A673 (cell line): ENCODE measurements around the gene UBLCP1. TPM values are rescaled to one million over a fixed set of nuclear protein-coding genes. Genes with fewer than 3 reads are reported as not detected.

Experiments used
- BruUV-seq: library from RNA; stranded (reverse); fragments of 400-500 nt; replicated peaks from 2 replicates; lab custom pipeline; 2021; lab: Mats Ljungman, UMichigan
- CTCF ChIA-PET: fragments of 300-600 bp; sonication (Branson Sonifier 250); formaldehyde crosslinking; loops from one replicate; lab custom pipeline; 2022; ENCODE audit warnings: antibody characterized with exemption; lab: Charles Lee
- POLR2A ChIA-PET: fragments of 300-600 bp; sonication (Branson Sonifier 250); formaldehyde crosslinking; loops from one replicate; lab custom pipeline; 2022; ENCODE audit warnings: antibody characterized with exemption; ENCODE audit not compliant: low non-redundant PET; lab: Charles Lee
- DNase-seq: peaks from one replicate; pipeline ENCODE4 v3.0.0-alpha.2; 2015; ENCODE audit warnings: low spot score
- H3K27ac ChIP-seq: fragments of 200-600 bp; sonication (generic); 2 replicates; pipeline ENCODE4 v1.5.1; 2016; ENCODE audit warnings: mixed run types, low read depth, mild to moderate bottlenecking, mixed read lengths, antibody characterized with exemption, low read length; ENCODE audit not compliant: poor library complexity, severe bottlenecking
- H3K27me3 ChIP-seq: fragments of 200-600 bp; sonication (generic); replicated peaks from 2 replicates; pipeline ENCODE4 v1.6.1; 2017; ENCODE audit warnings: mixed run types, low read depth, mild to moderate bottlenecking, mixed read lengths, antibody characterized with exemption, low read length; ENCODE audit not compliant: insufficient read depth, poor library complexity
- H3K36me3 ChIP-seq: fragments of 200-600 bp; sonication (generic); 2 replicates; pipeline ENCODE4 v1.6.1; 2016; ENCODE audit warnings: mixed run types, mild to moderate bottlenecking, mixed read lengths, antibody characterized with exemption, low read length; ENCODE audit not compliant: insufficient read depth, poor library complexity, severe bottlenecking
- H3K4me1 ChIP-seq: fragments of 200-600 bp; sonication (generic); 2 replicates; pipeline ENCODE4 v1.6.1; 2017; ENCODE audit warnings: mixed run types, mild to moderate bottlenecking, mixed read lengths, antibody characterized with exemption, low read length; ENCODE audit not compliant: insufficient read depth, poor library complexity, severe bottlenecking
- H3K4me3 ChIP-seq: fragments of 200-600 bp; sonication (generic); 2 replicates; pipeline ENCODE4 v1.5.1; 2016; ENCODE audit warnings: low read depth, mixed run types, mild to moderate bottlenecking, mixed read lengths, low read length; ENCODE audit not compliant: poor library complexity, severe bottlenecking
- H3K9me3 ChIP-seq: fragments of 200-600 bp; sonication (generic); 2 replicates; pipeline ENCODE4 v1.6.1; 2016; ENCODE audit warnings: mixed run types, low read depth, mild to moderate bottlenecking, mixed read lengths, antibody characterized with exemption, low read length; ENCODE audit not compliant: poor library complexity, severe bottlenecking
- EZH2 ChIP-seq: fragments of 200-600 bp; sonication (generic); IDR thresholded peaks from 2 replicates; pipeline ENCODE4 v1.6.1; 2017; ENCODE audit warnings: borderline replicate concordance, low read depth, mild to moderate bottlenecking, mixed read lengths, antibody characterized with exemption, low read length; ENCODE audit not compliant: poor library complexity, severe bottlenecking
- intact Hi-C: fragments of 100-400 bp; cut with micrococcal nuclease; formaldehyde crosslinking; loops from one replicate; pipeline ENCODE4 v1.10.0; 2022; ENCODE audit not compliant: unreplicated experiment
- total RNA-seq: library from RNA; stranded (reverse); gene quantifications from 2 replicates; pipeline ENCODE4 v1.2.3, GENCODE V29; 2021
- TF ChIP-seq, protein P1 (sequence below): fragments of 300-800, 200-600 bp; sonication (generic); conservative IDR thresholded peaks from 2 replicates; pipeline ENCODE4 v1.5.1; 2017; ENCODE audit warnings: low read depth, mild to moderate bottlenecking, antibody characterized with exemption, low read length, moderate library complexity, mixed read lengths

Gene UBLCP1
- total RNA-seq, 1 experiment from 2014 or later, result 23.8 TPM

DNA sequence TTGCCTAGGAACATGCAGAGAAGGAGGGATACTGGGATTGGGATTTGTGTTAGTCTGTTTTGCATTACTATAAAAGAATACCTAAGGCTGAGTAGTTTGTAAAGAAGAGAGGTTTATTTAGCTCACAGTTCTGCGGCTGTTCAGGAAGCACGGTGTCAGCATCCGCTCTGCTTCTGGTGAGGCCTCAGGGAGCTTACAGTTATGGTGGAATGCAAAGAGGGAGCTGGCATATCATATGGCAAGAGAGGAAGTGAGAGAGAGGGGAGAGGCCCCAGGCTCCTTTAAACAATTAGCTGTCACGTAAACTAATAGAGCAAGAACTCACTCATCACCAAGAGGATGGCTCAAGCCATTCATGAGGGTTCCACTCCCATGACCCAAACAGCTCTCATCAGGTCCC lies 40.2 kb downstream of the UBLCP1 start:
- no peak for DNase-seq
- POLR2A ChIA-PET, result no interaction called here
- peaks cover 3% of the 10 kb centered on the region for H3K27me3 ChIP-seq
- H3K4me3 ChIP-seq, result no peak overlapping the region
- no peaks in the 10 kb centered on the region for H3K4me1 ChIP-seq
- no TSS peak for BruUV-seq
- TF ChIP-seq, protein P1, sequence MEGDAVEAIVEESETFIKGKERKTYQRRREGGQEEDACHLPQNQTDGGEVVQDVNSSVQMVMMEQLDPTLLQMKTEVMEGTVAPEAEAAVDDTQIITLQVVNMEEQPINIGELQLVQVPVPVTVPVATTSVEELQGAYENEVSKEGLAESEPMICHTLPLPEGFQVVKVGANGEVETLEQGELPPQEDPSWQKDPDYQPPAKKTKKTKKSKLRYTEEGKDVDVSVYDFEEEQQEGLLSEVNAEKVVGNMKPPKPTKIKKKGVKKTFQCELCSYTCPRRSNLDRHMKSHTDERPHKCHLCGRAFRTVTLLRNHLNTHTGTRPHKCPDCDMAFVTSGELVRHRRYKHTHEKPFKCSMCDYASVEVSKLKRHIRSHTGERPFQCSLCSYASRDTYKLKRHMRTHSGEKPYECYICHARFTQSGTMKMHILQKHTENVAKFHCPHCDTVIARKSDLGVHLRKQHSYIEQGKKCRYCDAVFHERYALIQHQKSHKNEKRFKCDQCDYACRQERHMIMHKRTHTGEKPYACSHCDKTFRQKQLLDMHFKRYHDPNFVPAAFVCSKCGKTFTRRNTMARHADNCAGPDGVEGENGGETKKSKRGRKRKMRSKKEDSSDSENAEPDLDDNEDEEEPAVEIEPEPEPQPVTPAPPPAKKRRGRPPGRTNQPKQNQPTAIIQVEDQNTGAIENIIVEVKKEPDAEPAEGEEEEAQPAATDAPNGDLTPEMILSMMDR, result no peak
- intact Hi-C loops, result no loop called here
- H3K9me3 ChIP-seq, result peaks cover 3% of the 10 kb centered on the region
- CTCF ChIA-PET, result no interaction called here
- no peaks in the 10 kb centered on the region for H3K36me3 ChIP-seq
- H3K27ac ChIP-seq, result no peak overlapping the region

DNA sequence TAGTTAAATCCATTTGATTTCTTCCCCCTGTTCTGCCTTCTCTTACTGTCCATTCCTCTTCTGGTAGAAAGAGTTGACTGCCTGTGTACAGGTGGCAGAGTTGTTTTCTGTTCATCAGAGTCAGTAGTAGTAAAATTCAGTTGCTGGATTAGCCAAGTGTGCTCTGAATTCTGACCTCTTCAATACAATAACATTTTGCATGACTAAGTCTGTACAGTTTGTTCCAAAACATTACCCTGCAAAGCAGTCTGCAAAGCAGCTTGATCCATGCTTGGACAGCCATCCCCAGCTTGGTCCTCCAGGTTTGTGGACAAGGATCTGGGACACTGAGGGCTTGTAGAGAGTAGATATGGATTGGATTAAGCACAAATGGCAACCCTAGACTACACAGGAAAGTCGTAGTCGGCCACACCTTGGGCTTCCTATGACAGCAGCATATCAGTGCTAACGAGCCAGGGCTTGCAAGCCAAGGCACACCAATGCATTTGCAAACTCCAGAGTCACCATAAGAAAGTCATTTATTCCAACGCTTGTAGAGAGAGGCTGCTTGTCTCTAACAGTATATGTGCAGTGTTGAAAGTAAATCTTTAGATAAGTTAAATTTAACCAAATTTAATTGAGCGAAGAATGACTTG lies 42.0 kb downstream of the UBLCP1 start:
- Histone ChIP-seq H3K27me3 (peaks cover 15% of the 10 kb centered on the region), H3K4me1 (no peaks in the 10 kb centered on the region), H3K9me3 (peaks cover 3% of the 10 kb centered on the region), H3K36me3 (no peaks in the 10 kb centered on the region), H3K27ac (no peak overlapping the region), H3K4me3 (no peak overlapping the region)
- ChIA-PET CTCF (no interaction called here), POLR2A (no interaction called here)
- no TSS peak for BruUV-seq
- no peak for DNase-seq
- no peak for TF ChIP-seq EZH2
- TF ChIP-seq, protein P1, result no peak
- intact Hi-C loops, result no loop called here

DNA sequence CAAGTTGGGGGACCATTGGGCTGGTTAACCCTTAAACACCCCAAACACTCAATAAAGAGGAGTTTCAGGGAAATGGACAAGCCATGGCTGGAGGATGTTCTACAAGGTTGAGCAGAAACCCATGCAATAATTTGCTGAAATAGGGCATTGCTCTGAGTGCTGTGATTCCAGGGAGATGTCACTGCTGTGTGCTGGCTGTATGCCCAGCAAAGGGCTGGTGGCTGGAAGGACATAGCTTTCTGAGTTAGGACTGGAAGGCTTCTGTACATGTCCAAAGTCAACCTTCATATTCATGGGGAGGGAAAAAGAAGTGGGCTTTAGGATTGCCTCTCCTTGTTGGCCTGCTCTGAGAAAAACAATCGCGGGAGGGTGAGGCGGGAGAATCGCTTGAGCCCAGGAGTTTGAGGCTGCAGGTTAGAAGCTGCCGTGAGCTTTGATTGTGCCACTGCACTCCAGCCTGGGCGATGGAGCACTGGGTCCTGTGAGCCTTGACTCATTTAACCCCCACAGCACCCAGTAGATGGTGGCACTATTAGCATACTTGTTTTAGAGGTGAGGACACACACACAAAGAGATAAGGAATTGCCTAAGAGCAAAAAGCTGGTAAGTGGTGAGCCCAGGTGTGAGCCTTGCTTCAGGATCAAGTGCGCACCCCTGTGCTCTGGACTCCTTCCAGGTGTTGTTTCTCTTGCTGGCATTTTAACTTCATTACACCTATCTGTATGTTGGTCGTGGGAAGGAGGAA lies 46.8 kb downstream of the UBLCP1 start:
- TF ChIP-seq, protein P1, result no peak
- TF ChIP-seq EZH2, result no peak
- no peak overlapping the region for H3K27ac ChIP-seq
- H3K4me1 ChIP-seq, result no peaks in the 10 kb centered on the region
- H3K36me3 ChIP-seq, result no peaks in the 10 kb centered on the region
- no peak for DNase-seq
- intact Hi-C loops, result no loop called here
- H3K4me3 ChIP-seq, result no peak overlapping the region
- CTCF ChIA-PET, result no interaction called here
- POLR2A ChIA-PET, result no interaction called here
- no TSS peak for BruUV-seq
- no peaks in the 10 kb centered on the region for H3K9me3 ChIP-seq
- peaks cover 17% of the 10 kb centered on the region for H3K27me3 ChIP-seq
